ENCODE measurements around the gene ROMO1.
"Not testable (repeated sequence)": the region's sequence is repeated elsewhere in the genome, so short reads cannot be mapped to it uniquely, and the experiment has no call there.

Gene ROMO1

GRCh38 chr20:35681960-35682359 is 17.2 kb upstream of the ROMO1 start:
- no peak for DNase-seq (ENCODE audit: low spot score)

GRCh38 chr20:35685368-35685767 is 13.8 kb upstream of the ROMO1 start:
- DNase-seq (ENCODE audit: low spot score), result not testable (repeated sequence)

- not testable (repeated sequence) for DNase-seq (ENCODE audit: low spot score)
Measured at GRCh38 chr20:35686872-35687271, 12.3 kb upstream of the ROMO1 start.

GRCh38 chr20:35690265-35690664 is 8.9 kb upstream of the ROMO1 start:
- DNase-seq (ENCODE audit: low spot score), result no peak

- DNase-seq (ENCODE audit: low spot score), result no peak
Measured at GRCh38 chr20:35695245-35695749, 3.9 kb upstream of the ROMO1 start.

- DNase-seq (ENCODE audit: low spot score), result no peak
Measured at GRCh38 chr20:35695978-35696377, 3.2 kb upstream of the ROMO1 start.

GRCh38 chr20:35697696-35698297 is 1.4 kb upstream of the ROMO1 start:
- no peak for DNase-seq (ENCODE audit: low spot score)

- no peak for DNase-seq (ENCODE audit: low spot score)
Measured at GRCh38 chr20:35698298-35699126, 693 bp upstream of the ROMO1 start.

GRCh38 chr20:35699957-35700624 is 886 bp downstream of the ROMO1 start:
- no peak for DNase-seq (ENCODE audit: low spot score)

GRCh38 chr20:35700625-35701148 is 1.5 kb downstream of the ROMO1 start:
- DNase-seq (ENCODE audit: low spot score), result no peak

- DNase-seq (ENCODE audit: low spot score), result no peak
Measured at GRCh38 chr20:35702051-35702823, 3.0 kb downstream of the ROMO1 start.

GRCh38 chr20:35702824-35703695 is 3.9 kb downstream of the ROMO1 start:
- DNase-seq (ENCODE audit: low spot score), result no peak

- no peak for DNase-seq (ENCODE audit: low spot score)
Measured at GRCh38 chr20:35704514-35705261, 5.5 kb downstream of the ROMO1 start.

GRCh38 chr20:35705894-35706293 is 6.7 kb downstream of the ROMO1 start:
- DNase-seq (ENCODE audit: low spot score), result not testable (repeated sequence)

- not testable (repeated sequence) for DNase-seq (ENCODE audit: low spot score)
Measured at GRCh38 chr20:35706591-35707529, 7.7 kb downstream of the ROMO1 start.

- DNase-seq (ENCODE audit: low spot score), result no peak
Measured at GRCh38 chr20:35708502-35708901, 9.3 kb downstream of the ROMO1 start.

- DNase-seq (ENCODE audit: low spot score), result no peak
Measured at GRCh38 chr20:35709259-35709658, 10.1 kb downstream of the ROMO1 start.

GRCh38 chr20:35710039-35710438 is 10.8 kb downstream of the ROMO1 start:
- no peak for DNase-seq (ENCODE audit: low spot score)
